ENCODE results near the gene GOLGA6L24. TPM values are rescaled to one million over a fixed set of nuclear protein-coding genes. Genes with fewer than 3 reads are reported as not detected.
"Not testable (repeated sequence)": the region's sequence is repeated elsewhere in the genome, so short reads cannot be mapped to it uniquely, and the experiment has no call there.

The GOLGA6L24 gene
- total and polyA plus RNA-seq, 2 of the 8 experiments (the other 6 are each of a cell fraction or from before 2014, with no cell fraction given): not detected

DNA sequence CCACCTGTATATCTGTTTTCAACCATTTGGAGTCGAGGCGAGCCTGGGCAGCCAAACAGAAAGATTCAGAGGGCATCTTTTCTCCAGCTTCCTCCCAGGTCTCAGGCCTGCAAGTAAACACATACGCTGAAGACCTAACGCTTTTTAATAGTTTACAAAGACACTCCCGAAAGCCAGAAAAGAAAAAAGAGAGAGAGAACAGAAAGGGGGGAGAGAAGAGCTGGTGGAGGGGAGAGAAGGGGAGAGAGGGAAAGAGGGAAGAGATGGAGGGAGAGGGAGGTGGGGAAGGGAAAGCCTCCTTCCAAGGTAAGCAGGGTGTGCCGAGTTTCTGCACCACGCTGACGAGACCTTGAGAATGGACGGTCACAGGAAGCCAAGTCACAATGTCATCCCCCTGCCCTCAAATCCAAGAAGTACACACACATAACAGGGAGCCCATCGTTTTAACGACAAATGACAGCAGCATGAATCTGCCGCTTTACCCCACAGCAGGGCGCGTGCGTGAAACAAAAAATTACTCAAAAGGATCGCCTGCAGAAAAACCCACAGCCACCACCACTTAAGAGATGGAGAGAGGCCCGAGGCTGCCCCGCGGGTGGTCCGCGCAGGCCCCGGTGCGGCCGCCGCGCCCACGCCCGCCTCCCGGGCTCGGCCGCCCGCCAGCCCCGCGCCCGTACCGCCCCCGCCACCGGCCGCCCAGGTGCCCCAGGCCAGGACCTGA lies 36.4 kb downstream of the GOLGA6L24 start:
- H3K27ac ChIP-seq (ENCODE audit: low read depth, low read length); H3K56ac ChIP-seq (replicated peaks; ENCODE audit: insufficient read length, low read depth, low read length); H4K5ac ChIP-seq (ENCODE audit: insufficient read length, low read depth, low read length); POLR2A ChIA-PET (ENCODE audit: partially characterized antibody); H3K79me1 ChIP-seq (ENCODE audit: low read depth, low read length); H4K20me1 ChIP-seq (replicated peaks in 1 of 2; ENCODE audit: control insufficient read depth in 1 of 2, insufficient read depth in 2 of 2, low read length in 2 of 2); DNase-seq (ENCODE audit: low read depth in 1 of 2, low spot score in 2 of 2); H2BK20ac ChIP-seq (ENCODE audit: low read length); H3K14ac ChIP-seq (ENCODE audit: insufficient read length); CTCF ChIA-PET (ENCODE audit: partially characterized antibody); FAIRE-seq; H2BK5ac ChIP-seq (ENCODE audit: low read depth, low read length); H2BK120ac ChIP-seq (replicated peaks; ENCODE audit: low read depth, low read length); H3K27me3 ChIP-seq (replicated peaks in 1 of 4; ENCODE audit: control insufficient read depth in 3 of 4, extremely low read depth in 1 of 4, insufficient read depth in 3 of 4, low read length in 3 of 4); H2AFZ ChIP-seq (ENCODE audit: low read length); H2BK12ac ChIP-seq (ENCODE audit: low read depth, low read length); H3K23ac ChIP-seq (ENCODE audit: insufficient read length); H3K36me3 ChIP-seq (ENCODE audit: control insufficient read depth in 2 of 4, insufficient read depth in 4 of 4, low read length in 3 of 4); H3K18ac ChIP-seq (ENCODE audit: extremely low read depth, low read length); H4K8ac ChIP-seq (ENCODE audit: extremely low read depth, insufficient read depth, low read length); H2AK5ac ChIP-seq (ENCODE audit: low read depth, low read length); H2BK15ac ChIP-seq (ENCODE audit: low read length); H3K9me3 ChIP-seq (ENCODE audit: insufficient read depth in 2 of 2, low read depth in 1 of 2, low read length in 1 of 2); H3K4ac ChIP-seq (replicated peaks; ENCODE audit: insufficient read length, low read depth, low read length); H3K23me2 ChIP-seq (ENCODE audit: low read depth, low read length); H3K4me1 ChIP-seq (replicated peaks in 1 of 4; ENCODE audit: control insufficient read depth in 3 of 4, insufficient read depth in 4 of 4, low read length in 3 of 4); H4K91ac ChIP-seq (replicated peaks; ENCODE audit: insufficient read length, low read length): not testable (repeated sequence)
- peaks cover 0 to 17% of the 10 kb centered on the region in 2 experiments; a peak in 2 of 4 replicates for H3K79me2 ChIP-seq (ENCODE audit: control insufficient read depth in 1 of 2, insufficient read depth in 2 of 2, low read length in 2 of 2)
- peak overlapping the region in 2 of 4 experiments; percentile 41 to 49; a peak in 4 of 8 replicates for H3K4me3 ChIP-seq (ENCODE audit: extremely low read depth in 1 of 4, insufficient read depth in 2 of 4, low read depth in 3 of 4, low read length in 4 of 4)
- WGBS, 2 experiments (ENCODE audit: extremely low coverage in 1 of 2, insufficient coverage in 1 of 2, insufficient read length in 1 of 2, insufficient replicate concordance in 2 of 2, low coverage in 1 of 2, low lambda C conversion rate in 2 of 2, missing lambda C conversion rate in 1 of 2): 5% methylated on average over 9 of the region's 39 CpGs; no CpG with 5 or more reads in 1 of the 2 experiments
- peak overlapping the region; percentile 44 to 46; a peak in 3 of 4 replicates for H3K4me2 ChIP-seq (ENCODE audit: insufficient read depth in 1 of 2, low read depth in 2 of 2, low read length in 2 of 2)
- H3K9ac ChIP-seq (replicated peaks in 1 of 4; ENCODE audit: extremely low read depth in 1 of 4, low read depth in 3 of 4, low read length in 3 of 4): peak overlapping the region in 1 of 4 experiments; percentile 34; a peak in 1 of 7 replicates

DNA sequence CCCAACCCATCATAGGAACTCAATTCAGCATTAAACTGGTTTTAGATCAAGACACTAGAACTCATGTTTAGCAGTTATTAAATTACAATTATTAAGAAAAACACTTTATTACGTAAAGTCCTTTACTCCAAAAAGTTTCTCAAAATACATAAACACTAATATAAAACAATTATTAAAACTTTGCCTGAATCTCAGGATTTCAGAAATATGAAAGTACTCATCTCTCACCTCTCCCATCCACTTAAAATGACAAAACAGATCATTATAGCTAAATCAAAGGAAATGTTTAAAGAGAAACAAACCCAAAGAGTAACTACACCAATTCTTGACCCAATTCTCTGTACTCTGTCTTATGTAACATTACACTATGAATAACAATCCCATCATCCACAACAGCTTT lies 38.2 kb downstream of the GOLGA6L24 start:
- H3K79me1 ChIP-seq (ENCODE audit: low read depth, low read length); H2BK120ac ChIP-seq (replicated peaks; ENCODE audit: low read depth, low read length); H4K20me1 ChIP-seq (replicated peaks in 1 of 2; ENCODE audit: control insufficient read depth in 1 of 2, insufficient read depth in 2 of 2, low read length in 2 of 2); H3K56ac ChIP-seq (replicated peaks; ENCODE audit: insufficient read length, low read depth, low read length); H4K5ac ChIP-seq (ENCODE audit: insufficient read length, low read depth, low read length); H3K23ac ChIP-seq (ENCODE audit: insufficient read length); H3K4ac ChIP-seq (replicated peaks; ENCODE audit: insufficient read length, low read depth, low read length); H3K4me3 ChIP-seq (ENCODE audit: extremely low read depth in 1 of 4, insufficient read depth in 2 of 4, low read depth in 3 of 4, low read length in 4 of 4); H3K9ac ChIP-seq (replicated peaks in 1 of 4; ENCODE audit: extremely low read depth in 1 of 4, low read depth in 3 of 4, low read length in 3 of 4); H2BK15ac ChIP-seq (ENCODE audit: low read length); H2BK20ac ChIP-seq (ENCODE audit: low read length); H2AK5ac ChIP-seq (ENCODE audit: low read depth, low read length); POLR2A ChIA-PET (ENCODE audit: partially characterized antibody); H3K18ac ChIP-seq (ENCODE audit: extremely low read depth, low read length); H4K91ac ChIP-seq (replicated peaks; ENCODE audit: insufficient read length, low read length); H2BK12ac ChIP-seq (ENCODE audit: low read depth, low read length); CTCF ChIA-PET (ENCODE audit: partially characterized antibody); H3K4me2 ChIP-seq (ENCODE audit: insufficient read depth in 1 of 2, low read depth in 2 of 2, low read length in 2 of 2); H3K9me3 ChIP-seq (ENCODE audit: insufficient read depth in 2 of 2, low read depth in 1 of 2, low read length in 1 of 2); H3K14ac ChIP-seq (ENCODE audit: insufficient read length); H2AFZ ChIP-seq (ENCODE audit: low read length); FAIRE-seq; H3K27me3 ChIP-seq (replicated peaks in 1 of 4; ENCODE audit: control insufficient read depth in 3 of 4, extremely low read depth in 1 of 4, insufficient read depth in 3 of 4, low read length in 3 of 4); DNase-seq (ENCODE audit: low read depth in 1 of 2, low spot score in 2 of 2); H3K27ac ChIP-seq (ENCODE audit: low read depth, low read length); H4K8ac ChIP-seq (ENCODE audit: extremely low read depth, insufficient read depth, low read length); H3K23me2 ChIP-seq (ENCODE audit: low read depth, low read length); H3K4me1 ChIP-seq (replicated peaks in 1 of 4; ENCODE audit: control insufficient read depth in 3 of 4, insufficient read depth in 4 of 4, low read length in 3 of 4); H2BK5ac ChIP-seq (ENCODE audit: low read depth, low read length); H3K36me3 ChIP-seq (ENCODE audit: control insufficient read depth in 2 of 4, insufficient read depth in 4 of 4, low read length in 3 of 4): not testable (repeated sequence)
- H3K79me2 ChIP-seq (ENCODE audit: control insufficient read depth in 1 of 2, insufficient read depth in 2 of 2, low read length in 2 of 2): peaks cover 0 to 26% of the 10 kb centered on the region in 2 experiments; a peak in 2 of 4 replicates
- 96 to 100% methylated on average over 1 of the region's 1 CpG for WGBS, 2 experiments (ENCODE audit: extremely low coverage in 1 of 2, insufficient coverage in 1 of 2, insufficient read length in 1 of 2, insufficient replicate concordance in 2 of 2, low coverage in 1 of 2, low lambda C conversion rate in 2 of 2, missing lambda C conversion rate in 1 of 2)

Data from H1 (cell line).